HCT116 (cell line): ENCODE results near the gene RAN.

Experiments used
- CEBPB ChIP-seq: IDR thresholded peaks from 2 replicates; pipeline ENCODE4 v1.6.1; 2012; ENCODE audit warnings: low read depth
- POLR2A ChIP-seq: IDR thresholded peaks from 2 replicates; pipeline ENCODE4 v1.7.0; 2011; ENCODE audit warnings: borderline replicate concordance; ENCODE audit not compliant: insufficient read depth, insufficient read length; ENCODE audit errors: extremely low read depth
- POLR2AphosphoS5 ChIP-seq: IDR thresholded peaks from 2 replicates; pipeline ENCODE4 v1.6.1; 2011; ENCODE audit warnings: mild to moderate bottlenecking, low read depth, low read length, moderate library complexity
- TF ChIP-seq, protein P1 (sequence below), 3 experiments: fragments of 200-600 bp in 1 of 3; sonication (generic) in 1 of 3; IDR thresholded peaks in 2 of 3; conservative IDR thresholded peaks in 1 of 3; 2 replicates each; pipeline ENCODE4 v1.5.1; 2012 to 2017; ENCODE audit warnings: low read depth in 2 of 3, low read length in 2 of 3, antibody characterized with exemption in 1 of 3, borderline replicate concordance in 1 of 3, control low read depth in 1 of 3, mild to moderate bottlenecking in 1 of 3, mixed read lengths in 1 of 3, mixed run types in 1 of 3, moderate library complexity in 1 of 3; ENCODE audit not compliant: insufficient read depth in 1 of 3

DNA sequence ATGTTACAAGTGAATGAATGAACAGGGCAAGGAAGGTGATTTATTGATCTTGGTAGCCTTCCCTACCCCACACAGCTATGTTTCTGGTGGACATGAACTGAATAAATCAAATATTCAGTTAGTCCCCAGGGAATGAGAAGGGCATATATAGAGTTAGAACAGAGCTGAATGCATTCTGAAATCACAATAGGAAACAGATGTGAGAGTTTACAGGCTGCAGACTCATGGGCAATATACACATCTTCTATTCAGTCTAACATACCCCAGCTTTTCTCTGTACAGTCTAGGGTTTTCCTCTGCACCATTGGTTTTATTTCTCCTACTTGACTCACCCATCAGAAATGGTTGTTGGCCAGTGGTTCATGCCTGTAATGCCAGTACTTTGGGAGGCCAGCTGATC lies 25.5 kb upstream of the RAN start:
- TF ChIP-seq, protein P1, sequence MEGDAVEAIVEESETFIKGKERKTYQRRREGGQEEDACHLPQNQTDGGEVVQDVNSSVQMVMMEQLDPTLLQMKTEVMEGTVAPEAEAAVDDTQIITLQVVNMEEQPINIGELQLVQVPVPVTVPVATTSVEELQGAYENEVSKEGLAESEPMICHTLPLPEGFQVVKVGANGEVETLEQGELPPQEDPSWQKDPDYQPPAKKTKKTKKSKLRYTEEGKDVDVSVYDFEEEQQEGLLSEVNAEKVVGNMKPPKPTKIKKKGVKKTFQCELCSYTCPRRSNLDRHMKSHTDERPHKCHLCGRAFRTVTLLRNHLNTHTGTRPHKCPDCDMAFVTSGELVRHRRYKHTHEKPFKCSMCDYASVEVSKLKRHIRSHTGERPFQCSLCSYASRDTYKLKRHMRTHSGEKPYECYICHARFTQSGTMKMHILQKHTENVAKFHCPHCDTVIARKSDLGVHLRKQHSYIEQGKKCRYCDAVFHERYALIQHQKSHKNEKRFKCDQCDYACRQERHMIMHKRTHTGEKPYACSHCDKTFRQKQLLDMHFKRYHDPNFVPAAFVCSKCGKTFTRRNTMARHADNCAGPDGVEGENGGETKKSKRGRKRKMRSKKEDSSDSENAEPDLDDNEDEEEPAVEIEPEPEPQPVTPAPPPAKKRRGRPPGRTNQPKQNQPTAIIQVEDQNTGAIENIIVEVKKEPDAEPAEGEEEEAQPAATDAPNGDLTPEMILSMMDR (IDR thresholded peaks at IDR 0.05 in 2 of 3, conservative IDR thresholded peaks at IDR 0.05 in 1 of 3; ENCODE audit: borderline replicate concordance in 1 of 3, insufficient read depth in 1 of 3, low read depth in 2 of 3, low read length in 2 of 3) = no peak
- no peak for TF ChIP-seq POLR2AphosphoS5
- no peak for TF ChIP-seq POLR2A
- TF ChIP-seq CEBPB = no peak
